SK-N-SH treated with all-trans-retinoic acid at 6 μM for 48 hours (cell line): Measurements from ENCODE around the gene NPAS3.

ENCODE experiments used
- PATZ1 ChIP-seq: fragments of 250-450 bp; sonication (Bioruptor Pico); IDR thresholded peaks from 2 replicates; pipeline ENCODE4 v1.8.0; 2020; ENCODE audit warnings: mild to moderate bottlenecking, moderate library complexity, borderline replicate concordance
- PPARA ChIP-seq: fragments of 250-450 bp; sonication (Bioruptor Pico); IDR thresholded peaks from 2 replicates; pipeline ENCODE4 v1.5.0; 2020; ENCODE audit warnings: mild to moderate bottlenecking, borderline replicate concordance
- TF ChIP-seq, protein P1 (sequence below): fragments of 250-450 bp; sonication (Bioruptor Pico); IDR thresholded peaks from 2 replicates; pipeline ENCODE4 v1.5.1; 2021; ENCODE audit warnings: mild to moderate bottlenecking, moderate library complexity
- TF ChIP-seq, protein P2 (sequence below): fragments of 250-450 bp; sonication (Bioruptor Pico); IDR thresholded peaks from 2 replicates; pipeline ENCODE4 v1.5.1; 2020; ENCODE audit warnings: low read depth, mild to moderate bottlenecking, moderate library complexity

GRCh38 chr14:33671556-33671955, 732.9 kb downstream of the NPAS3 start:
- TF ChIP-seq, protein P1, sequence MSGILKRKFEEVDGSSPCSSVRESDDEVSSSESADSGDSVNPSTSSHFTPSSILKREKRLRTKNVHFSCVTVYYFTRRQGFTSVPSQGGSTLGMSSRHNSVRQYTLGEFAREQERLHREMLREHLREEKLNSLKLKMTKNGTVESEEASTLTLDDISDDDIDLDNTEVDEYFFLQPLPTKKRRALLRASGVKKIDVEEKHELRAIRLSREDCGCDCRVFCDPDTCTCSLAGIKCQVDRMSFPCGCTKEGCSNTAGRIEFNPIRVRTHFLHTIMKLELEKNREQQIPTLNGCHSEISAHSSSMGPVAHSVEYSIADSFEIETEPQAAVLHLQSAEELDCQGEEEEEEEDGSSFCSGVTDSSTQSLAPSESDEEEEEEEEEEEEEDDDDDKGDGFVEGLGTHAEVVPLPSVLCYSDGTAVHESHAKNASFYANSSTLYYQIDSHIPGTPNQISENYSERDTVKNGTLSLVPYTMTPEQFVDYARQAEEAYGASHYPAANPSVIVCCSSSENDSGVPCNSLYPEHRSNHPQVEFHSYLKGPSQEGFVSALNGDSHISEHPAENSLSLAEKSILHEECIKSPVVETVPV (CRISPR knock-in tag), result no peak
- no peak for TF ChIP-seq PATZ1 (CRISPR knock-in tag)
- no peak for TF ChIP-seq PPARA (CRISPR knock-in tag)
- TF ChIP-seq, protein P2, sequence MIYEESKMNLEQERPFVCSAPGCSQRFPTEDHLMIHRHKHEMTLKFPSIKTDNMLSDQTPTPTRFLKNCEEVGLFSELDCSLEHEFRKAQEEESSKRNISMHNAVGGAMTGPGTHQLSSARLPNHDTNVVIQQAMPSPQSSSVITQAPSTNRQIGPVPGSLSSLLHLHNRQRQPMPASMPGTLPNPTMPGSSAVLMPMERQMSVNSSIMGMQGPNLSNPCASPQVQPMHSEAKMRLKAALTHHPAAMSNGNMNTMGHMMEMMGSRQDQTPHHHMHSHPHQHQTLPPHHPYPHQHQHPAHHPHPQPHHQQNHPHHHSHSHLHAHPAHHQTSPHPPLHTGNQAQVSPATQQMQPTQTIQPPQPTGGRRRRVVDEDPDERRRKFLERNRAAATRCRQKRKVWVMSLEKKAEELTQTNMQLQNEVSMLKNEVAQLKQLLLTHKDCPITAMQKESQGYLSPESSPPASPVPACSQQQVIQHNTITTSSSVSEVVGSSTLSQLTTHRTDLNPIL, result no peak
